ENCODE results near the gene DAB2IP.

Gene DAB2IP

GRCh38 chr9:121651295-121652020, at the start of gene DAB2IP:
TSS of gene DAB2IP (plus strand) at chr9:121651634. CDS start at chr9:121651776, 142 bp downstream.
- H3K4me3 ChIP-seq (ENCODE audit: low read length): peak within 1 kb of the TSS; percentile 35
- peak; percentile 11 for DNase-seq (ENCODE audit: low read depth)
- TF ChIP-seq, protein P1, sequence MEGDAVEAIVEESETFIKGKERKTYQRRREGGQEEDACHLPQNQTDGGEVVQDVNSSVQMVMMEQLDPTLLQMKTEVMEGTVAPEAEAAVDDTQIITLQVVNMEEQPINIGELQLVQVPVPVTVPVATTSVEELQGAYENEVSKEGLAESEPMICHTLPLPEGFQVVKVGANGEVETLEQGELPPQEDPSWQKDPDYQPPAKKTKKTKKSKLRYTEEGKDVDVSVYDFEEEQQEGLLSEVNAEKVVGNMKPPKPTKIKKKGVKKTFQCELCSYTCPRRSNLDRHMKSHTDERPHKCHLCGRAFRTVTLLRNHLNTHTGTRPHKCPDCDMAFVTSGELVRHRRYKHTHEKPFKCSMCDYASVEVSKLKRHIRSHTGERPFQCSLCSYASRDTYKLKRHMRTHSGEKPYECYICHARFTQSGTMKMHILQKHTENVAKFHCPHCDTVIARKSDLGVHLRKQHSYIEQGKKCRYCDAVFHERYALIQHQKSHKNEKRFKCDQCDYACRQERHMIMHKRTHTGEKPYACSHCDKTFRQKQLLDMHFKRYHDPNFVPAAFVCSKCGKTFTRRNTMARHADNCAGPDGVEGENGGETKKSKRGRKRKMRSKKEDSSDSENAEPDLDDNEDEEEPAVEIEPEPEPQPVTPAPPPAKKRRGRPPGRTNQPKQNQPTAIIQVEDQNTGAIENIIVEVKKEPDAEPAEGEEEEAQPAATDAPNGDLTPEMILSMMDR (IDR thresholded peaks at IDR 0.05; ENCODE audit: insufficient read depth, low read depth, low read length, missing control alignments): no peak

DNA sequence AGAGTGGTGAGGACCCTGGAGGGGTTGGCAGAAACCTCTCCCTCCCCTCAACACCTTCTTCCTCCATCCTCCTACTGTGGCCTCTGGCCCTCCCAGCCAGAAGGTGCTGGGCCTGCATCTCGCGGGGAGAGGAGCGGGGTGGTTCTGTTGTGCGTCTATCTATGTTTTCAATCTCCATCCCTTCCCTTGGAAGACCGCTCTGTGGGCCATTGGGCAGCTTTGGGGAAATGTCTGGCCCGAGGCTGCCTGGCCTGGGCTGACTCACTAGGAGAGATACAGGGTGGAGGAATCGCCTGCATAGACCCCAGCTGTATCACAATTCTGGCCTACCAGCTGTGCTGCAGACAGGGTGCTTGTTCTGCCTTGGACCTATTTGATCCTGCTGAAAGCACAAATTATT, 48.4 kb upstream of the DAB2IP start:
- TF ChIP-seq, protein P1 (IDR thresholded peaks at IDR 0.05; ENCODE audit: insufficient read depth, low read depth, low read length, missing control alignments): no peak
- no peak for DNase-seq (ENCODE audit: low read depth)
- no peak overlapping the region for H3K4me3 ChIP-seq (ENCODE audit: low read length)

GRCh38 chr9:121604242-121604641, 47.2 kb upstream of the DAB2IP start:
- no peak for DNase-seq (ENCODE audit: low read depth)
- TF ChIP-seq, protein P1 (IDR thresholded peaks at IDR 0.05; ENCODE audit: insufficient read depth, low read depth, low read length, missing control alignments): no peak
- H3K4me3 ChIP-seq (ENCODE audit: low read length): no peak overlapping the region

- TF ChIP-seq, protein P1 (IDR thresholded peaks at IDR 0.05; ENCODE audit: insufficient read depth, low read depth, low read length, missing control alignments): no peak
- no peak for DNase-seq (ENCODE audit: low read depth)
These were observed 46.8 kb upstream of the DAB2IP start for GRCh38 chr9:121604654-121605053.

GRCh38 chr9:121607434-121608167, 43.8 kb upstream of the DAB2IP start:
- H3K4me3 ChIP-seq (ENCODE audit: low read length): no peak overlapping the region
- DNase-seq (ENCODE audit: low read depth): peak; percentile 51
- TF ChIP-seq, protein P1 (IDR thresholded peaks at IDR 0.05; ENCODE audit: insufficient read depth, low read depth, low read length, missing control alignments): no peak

More at GRCh38 chr9:121604654-121605053, 46.8 kb upstream of the DAB2IP start:
- H3K4me3 ChIP-seq (ENCODE audit: low read length): no peak overlapping the region

DNA sequence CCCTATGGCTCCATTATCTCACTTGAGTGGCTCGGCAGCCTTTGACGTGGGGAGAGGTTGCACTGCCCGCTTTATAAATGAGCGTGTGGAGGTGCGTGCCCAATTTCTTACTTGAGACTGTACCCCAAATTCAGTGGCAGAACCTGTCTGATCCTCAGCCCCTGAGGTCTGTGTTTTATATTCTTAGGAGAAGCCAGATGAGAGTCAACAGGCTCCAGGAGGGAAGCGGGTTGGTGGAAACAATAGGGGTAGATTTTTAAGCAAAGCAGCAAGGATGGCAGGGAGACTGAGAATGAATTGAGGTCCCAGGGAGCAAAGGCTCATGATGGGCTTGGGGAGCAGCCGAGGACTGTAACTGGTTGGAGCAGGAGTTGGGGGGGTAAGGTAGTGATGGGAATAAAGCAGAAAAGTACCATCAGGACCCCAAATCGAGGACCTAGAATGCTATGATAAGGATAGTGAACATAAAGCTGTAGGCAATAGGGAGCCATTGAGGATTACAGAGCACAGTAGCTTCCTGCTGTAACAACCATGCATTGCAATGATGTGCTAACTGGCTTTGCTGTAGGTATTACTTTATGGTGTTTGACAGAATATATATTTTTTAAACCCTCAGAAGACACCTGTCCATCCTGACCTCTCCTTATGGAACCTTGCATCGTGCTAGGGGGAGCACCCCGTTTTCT, 43.1 kb upstream of the DAB2IP start:
- TF ChIP-seq, protein P1 (IDR thresholded peaks at IDR 0.05; ENCODE audit: insufficient read depth, low read depth, low read length, missing control alignments): no peak
- no peak for DNase-seq (ENCODE audit: low read depth)
- H3K4me3 ChIP-seq (ENCODE audit: low read length): no peak overlapping the region
